GM19467 (cell line): Measurements from ENCODE around the gene PCNA.

Experiments
- ATAC-seq: cut with Tn5 transposase; IDR thresholded peaks from one replicate; pipeline ENCODE4 v1.9.1; 2021; ENCODE audit warnings: mild to moderate bottlenecking, moderate library complexity; ENCODE audit not compliant: unreplicated experiment

PCNA gene

DNA sequence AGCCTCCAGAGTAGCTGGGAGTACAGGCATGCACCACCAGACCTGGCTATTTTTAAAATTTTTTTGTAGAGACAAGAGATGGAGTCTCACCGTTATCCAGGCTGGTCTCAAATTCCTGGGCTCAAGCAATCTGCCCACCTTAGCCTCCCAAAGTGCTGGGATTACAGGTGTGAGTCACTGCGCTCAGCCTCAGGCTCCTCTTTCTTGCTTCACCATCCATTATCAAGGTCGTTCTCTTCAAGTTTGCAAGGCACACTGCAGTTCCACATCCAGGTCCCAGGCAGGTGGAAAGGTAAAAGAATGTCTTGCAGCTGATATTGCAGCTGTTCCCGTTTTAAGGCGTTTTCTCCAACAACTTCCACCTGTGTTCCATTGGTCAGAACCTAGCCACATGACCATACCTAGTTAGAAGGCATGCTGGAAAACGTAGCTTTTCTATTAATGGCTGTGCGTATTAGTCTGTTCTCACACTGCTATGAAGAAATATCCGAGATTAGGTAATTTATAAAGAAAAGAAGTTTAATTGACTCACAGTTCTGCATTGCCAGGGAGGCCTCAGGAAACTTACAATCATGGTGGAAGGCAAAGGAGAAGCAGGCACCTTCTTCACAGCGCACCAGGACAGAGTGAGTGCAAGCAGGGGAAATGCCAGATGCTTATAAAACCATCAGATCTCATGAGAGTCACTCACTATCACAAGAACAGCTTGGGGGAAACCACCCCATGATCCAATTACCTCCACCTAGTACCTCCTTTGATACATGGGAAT, 51.7 kb downstream of the PCNA start:
- ATAC-seq: no peak

DNA sequence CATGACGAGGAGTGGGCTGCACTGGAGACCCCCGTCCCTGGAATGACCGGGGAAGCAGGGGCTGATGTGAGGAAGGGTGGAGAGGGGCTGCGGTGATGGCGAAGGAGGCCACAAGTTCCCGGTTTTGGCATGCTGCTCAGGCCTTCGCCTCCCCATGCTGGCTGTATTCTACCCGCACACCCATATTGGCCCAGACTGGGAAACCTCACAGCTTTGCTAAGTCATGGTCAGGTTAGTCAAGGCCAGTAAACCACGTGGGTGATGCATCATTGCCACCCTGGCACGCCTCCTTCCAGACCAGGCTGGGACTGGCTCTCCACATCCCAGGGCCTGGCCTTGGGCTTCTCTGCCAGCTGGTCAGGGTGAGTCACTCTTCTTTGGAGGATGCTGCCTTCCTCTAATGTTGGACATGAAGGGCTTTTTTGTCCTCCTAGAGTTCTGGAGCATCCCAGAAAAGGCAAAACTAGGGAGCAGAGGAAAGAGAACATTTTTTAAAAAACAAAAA, 53.8 kb downstream of the PCNA start:
- no peak for ATAC-seq

DNA sequence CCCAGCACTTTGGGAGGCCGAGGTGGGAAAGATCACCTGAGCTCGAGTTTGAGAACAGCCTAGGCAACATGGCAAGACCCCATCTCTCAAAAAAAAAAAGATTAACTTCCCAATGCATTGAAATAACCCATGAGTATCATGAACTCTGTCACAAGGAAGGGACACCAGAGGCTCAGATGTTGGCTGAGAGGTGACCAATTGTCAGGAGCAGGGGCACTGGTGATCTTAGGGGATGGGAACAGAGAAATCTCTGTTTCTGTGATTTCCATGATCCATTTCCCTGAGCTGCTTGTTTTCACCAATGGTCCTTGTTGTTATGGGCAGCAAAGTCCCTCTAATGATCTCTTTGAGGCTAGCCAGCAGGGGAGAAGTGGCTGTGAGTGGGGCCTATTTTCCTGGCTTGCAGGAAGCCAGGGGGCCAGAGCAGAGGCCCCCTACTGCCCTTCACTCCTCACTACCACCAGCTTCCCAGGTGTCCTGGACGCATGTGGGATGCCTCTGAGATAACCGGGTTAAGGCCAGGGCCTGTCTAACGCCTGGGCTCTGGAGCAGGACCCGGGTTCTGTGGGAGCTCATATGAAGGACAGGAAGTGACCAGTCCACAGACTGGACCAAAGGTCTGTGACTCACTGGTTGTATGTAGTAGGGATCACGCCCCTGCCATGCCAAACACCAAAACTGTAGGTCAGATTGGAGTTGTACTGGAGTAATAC, 54.4 kb downstream of the PCNA start:
- ATAC-seq: no peak
